Measurements from ENCODE around the gene CEPT1.

CEPT1 gene

DNA sequence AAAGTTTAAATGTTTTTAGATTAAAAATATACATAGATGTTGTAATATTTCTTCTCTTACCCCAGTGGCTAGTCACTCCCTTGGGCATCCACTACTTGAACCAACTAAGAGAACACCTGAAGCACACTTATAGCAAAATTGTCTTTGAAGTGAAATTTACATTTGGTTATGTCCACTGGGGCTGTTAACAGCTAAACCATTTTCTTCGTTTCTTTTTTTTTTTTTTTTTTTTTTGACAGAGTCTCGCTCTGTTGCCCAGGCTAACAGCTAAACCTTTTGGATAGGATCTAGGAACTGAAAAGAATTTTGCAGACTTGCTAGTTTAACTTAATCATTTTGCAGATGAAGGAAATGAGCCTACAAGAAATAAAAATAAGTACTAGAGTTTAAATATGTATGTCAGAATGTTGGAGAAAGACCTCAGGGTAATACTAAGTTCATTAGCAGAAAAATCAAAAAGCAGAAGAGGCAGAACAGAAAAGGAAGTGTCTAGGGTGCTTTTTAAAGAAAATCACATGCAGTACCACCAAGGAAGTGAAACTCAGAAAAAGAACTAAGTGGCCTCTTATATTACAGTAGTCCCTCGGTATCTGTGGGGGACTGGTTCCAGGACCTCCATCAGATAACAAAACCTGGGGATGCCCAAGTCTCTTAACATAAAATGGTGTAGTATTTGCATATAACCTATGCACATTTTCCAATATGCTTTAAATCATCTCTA lies 11.9 kb upstream of the CEPT1 start:
- DNase-seq (ENCODE audit: low read depth, low spot score) = no peak
- no peaks in the 10 kb centered on the region for H3K9me3 ChIP-seq (ENCODE audit: control insufficient read depth, insufficient read depth, low read length)
- WGBS (ENCODE audit: insufficient coverage, insufficient read length) = no CpG with 5 or more reads among the region's 3 CpGs
- no peaks in the 10 kb centered on the region for H3K27me3 ChIP-seq (ENCODE audit: control insufficient read depth, insufficient read depth, low read length)
- no peaks in the 10 kb centered on the region for H3K4me1 ChIP-seq (ENCODE audit: control insufficient read depth, insufficient read depth, low read length)
- no peak overlapping the region for H3K27ac ChIP-seq (ENCODE audit: low read length)
- no peaks in the 10 kb centered on the region for H3K36me3 ChIP-seq (ENCODE audit: control insufficient read depth, insufficient read depth, low read length)
- no peak overlapping the region for H3K4me3 ChIP-seq (ENCODE audit: low read length)

DNA sequence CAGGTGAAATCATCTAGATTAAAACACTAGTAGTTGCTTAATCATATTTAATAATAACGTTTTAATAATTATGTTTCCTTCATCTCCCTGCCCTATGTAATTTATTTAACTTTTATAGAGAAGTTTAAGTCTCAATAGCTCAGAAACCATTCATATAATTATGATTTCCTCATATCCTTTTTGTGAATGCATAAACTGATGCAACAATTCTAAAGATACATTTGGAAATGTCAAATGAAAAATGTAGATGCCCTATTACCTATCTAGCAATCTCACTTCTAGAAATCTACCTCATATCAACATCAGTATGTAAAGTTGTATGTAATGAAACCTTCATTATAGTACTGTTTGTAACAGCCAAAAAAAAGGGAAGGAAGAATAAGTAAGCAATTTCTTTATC lies 10.6 kb upstream of the CEPT1 start:
- Histone ChIP-seq H3K27ac (ENCODE audit: low read length) (no peak overlapping the region), H3K27me3 (ENCODE audit: control insufficient read depth, insufficient read depth, low read length) (no peaks in the 10 kb centered on the region), H3K9me3 (ENCODE audit: control insufficient read depth, insufficient read depth, low read length) (no peaks in the 10 kb centered on the region), H3K4me3 (ENCODE audit: low read length) (no peak overlapping the region), H3K4me1 (ENCODE audit: control insufficient read depth, insufficient read depth, low read length) (no peaks in the 10 kb centered on the region), H3K36me3 (ENCODE audit: control insufficient read depth, insufficient read depth, low read length) (no peaks in the 10 kb centered on the region)
- DNase-seq (ENCODE audit: low read depth, low spot score) = no peak
- WGBS (ENCODE audit: insufficient coverage, insufficient read length) = no CpG with 5 or more reads among the region's 1 CpG

GRCh38 chr1:111131693-111132092 lies 8.3 kb upstream of the CEPT1 start:
- no peaks in the 10 kb centered on the region for H3K4me1 ChIP-seq (ENCODE audit: control insufficient read depth, insufficient read depth, low read length)
- no peaks in the 10 kb centered on the region for H3K27me3 ChIP-seq (ENCODE audit: control insufficient read depth, insufficient read depth, low read length)
- no peak overlapping the region for H3K4me3 ChIP-seq (ENCODE audit: low read length)
- H3K27ac ChIP-seq (ENCODE audit: low read length) = no peak overlapping the region
- DNase-seq (ENCODE audit: low read depth, low spot score) = no peak
- no peaks in the 10 kb centered on the region for H3K9me3 ChIP-seq (ENCODE audit: control insufficient read depth, insufficient read depth, low read length)
- no CpG with 5 or more reads among the region's 4 CpGs for WGBS (ENCODE audit: insufficient coverage, insufficient read length)
- peaks cover 2% of the 10 kb centered on the region; the same call in 1 of the 2 replicates for H3K36me3 ChIP-seq (ENCODE audit: control insufficient read depth, insufficient read depth, low read length)

DNA sequence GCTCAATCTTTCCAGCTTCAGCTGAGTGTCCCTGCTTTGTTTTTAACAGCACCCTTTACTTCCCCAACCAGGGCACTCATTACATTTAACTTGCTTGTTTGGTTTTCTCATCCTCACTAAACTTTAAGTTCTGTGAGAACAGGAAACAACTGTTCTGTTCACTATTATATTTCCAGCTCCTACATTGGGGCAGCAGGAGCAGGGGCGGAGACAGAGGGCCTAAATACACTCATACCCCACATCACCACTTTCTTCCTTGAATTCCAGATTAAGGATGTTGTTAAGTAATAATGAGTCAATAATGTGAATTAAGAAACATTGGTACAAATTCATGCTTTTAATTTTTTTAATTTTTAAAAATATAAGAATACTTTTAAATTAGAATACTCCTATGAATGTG lies 6.2 kb upstream of the CEPT1 start:
- no peak for DNase-seq (ENCODE audit: low read depth, low spot score)
- Histone ChIP-seq H3K4me3 (ENCODE audit: low read length) (no peak overlapping the region), H3K36me3 (ENCODE audit: control insufficient read depth, insufficient read depth, low read length) (peaks cover 2% of the 10 kb centered on the region; the same call in 1 of the 2 replicates), H3K4me1 (ENCODE audit: control insufficient read depth, insufficient read depth, low read length) (peaks cover 1% of the 10 kb centered on the region; the same call in 1 of the 2 replicates), H3K9me3 (ENCODE audit: control insufficient read depth, insufficient read depth, low read length) (no peaks in the 10 kb centered on the region), H3K27me3 (ENCODE audit: control insufficient read depth, insufficient read depth, low read length) (no peaks in the 10 kb centered on the region), H3K27ac (ENCODE audit: low read length) (no peak overlapping the region)
- WGBS (ENCODE audit: insufficient coverage, insufficient read length) = no CpG with 5 or more reads among the region's 1 CpG

DNA sequence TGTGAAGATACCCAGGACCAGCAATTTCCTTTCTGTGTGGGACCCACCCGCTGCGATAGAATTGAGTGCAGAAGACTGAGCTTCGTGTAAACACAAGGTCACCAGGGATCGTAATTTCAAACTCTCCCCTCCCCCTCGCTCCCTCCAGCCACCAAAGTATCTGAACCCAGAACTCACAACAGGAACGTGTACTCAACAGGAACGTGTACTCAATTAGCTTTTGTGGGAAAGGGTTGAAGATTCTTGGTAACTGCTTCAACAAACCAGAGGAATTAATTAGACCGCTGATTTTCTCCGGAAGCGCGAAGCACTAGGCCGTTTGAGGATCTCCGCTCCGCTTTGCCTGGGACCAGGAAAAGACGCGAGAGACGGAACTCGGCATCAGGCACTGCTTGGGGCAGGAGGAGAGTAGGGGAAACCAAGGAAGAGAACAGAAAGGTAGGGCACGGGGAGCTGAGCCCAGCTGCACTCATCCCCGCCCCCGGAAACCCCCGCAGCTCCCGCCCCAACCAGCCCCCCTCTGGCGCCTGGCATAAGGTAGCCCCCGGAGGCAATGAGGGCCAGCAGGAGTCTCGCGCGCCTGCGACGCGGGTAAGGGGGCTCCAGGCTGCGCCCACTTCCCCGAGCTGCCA lies 583 bp upstream of the CEPT1 start:
- H3K27ac ChIP-seq (ENCODE audit: low read length) = peak overlapping the region; percentile 71
- peak; percentile 11 for DNase-seq (ENCODE audit: low read depth, low spot score)
- peak overlapping the region; percentile 90; the same call in 1 of the 2 replicates for H3K4me3 ChIP-seq (ENCODE audit: low read length)
- H3K27me3 ChIP-seq (ENCODE audit: control insufficient read depth, insufficient read depth, low read length) = no peaks in the 10 kb centered on the region
- peaks cover 2% of the 10 kb centered on the region; the same call in 1 of the 2 replicates for H3K36me3 ChIP-seq (ENCODE audit: control insufficient read depth, insufficient read depth, low read length)
- no peaks in the 10 kb centered on the region for H3K9me3 ChIP-seq (ENCODE audit: control insufficient read depth, insufficient read depth, low read length)
- H3K4me1 ChIP-seq (ENCODE audit: control insufficient read depth, insufficient read depth, low read length) = peaks cover 1% of the 10 kb centered on the region; the same call in 1 of the 2 replicates
- WGBS (ENCODE audit: insufficient coverage, insufficient read length) = no CpG with 5 or more reads among the region's 33 CpGs

- peak overlapping the region; percentile 90 for H3K4me3 ChIP-seq (ENCODE audit: low read length)
- whole genome bisulfite sequencing (ENCODE audit: insufficient coverage, insufficient read length) = no CpG with 5 or more reads among the region's 9 CpGs
- DNase-seq (ENCODE audit: low read depth, low spot score) = no peak
These were observed 601 bp downstream of the CEPT1 start for GRCh38 chr1:111140680-111140967.

DNA sequence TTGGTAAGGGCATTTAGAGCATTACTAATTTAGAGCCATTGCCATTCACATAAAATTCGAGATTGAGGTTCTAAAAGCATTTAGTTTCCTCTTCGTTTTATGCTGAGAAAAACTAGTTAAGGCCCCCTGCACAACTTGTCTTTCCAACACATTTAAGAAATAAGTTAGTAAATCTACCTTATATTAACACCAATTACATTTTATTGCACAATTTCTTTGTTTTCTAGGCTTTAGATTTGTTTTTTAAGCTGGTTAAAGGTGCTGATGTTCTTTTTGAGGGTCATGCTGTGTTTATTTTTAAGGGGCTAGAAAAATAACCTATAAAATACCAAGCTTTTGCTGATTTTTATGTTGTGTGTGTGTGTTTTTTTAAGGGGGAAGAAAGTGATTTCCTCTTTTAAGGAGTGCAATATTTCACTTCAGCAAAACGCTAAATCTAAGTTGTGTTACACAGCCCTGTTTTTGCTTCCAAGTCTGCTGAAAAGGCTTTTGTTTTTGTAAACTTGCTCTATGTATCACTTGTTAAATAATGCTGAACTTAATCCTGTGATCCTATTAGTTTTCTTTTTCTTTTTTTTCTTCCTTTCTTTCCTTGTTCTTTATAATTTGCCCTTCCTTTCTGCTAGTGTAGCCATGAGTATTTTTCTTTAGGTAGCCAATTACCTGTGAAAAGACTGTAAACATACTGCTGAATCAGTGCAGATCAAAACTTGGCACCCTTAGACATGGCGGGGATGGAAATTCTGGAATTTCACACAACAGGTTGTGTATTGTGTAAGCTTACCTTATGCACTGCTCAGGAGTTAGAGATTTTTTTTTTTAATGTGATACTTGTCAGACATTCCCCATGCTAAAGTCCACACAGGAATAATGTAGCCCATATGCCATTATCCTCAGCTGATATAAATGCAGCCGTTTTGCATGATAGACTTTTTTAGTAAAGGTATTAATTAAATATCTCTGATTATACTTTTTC lies 1.5 kb downstream of the CEPT1 start:
- peaks cover 1% of the 10 kb centered on the region; the same call in 1 of the 2 replicates for H3K4me1 ChIP-seq (ENCODE audit: control insufficient read depth, insufficient read depth, low read length)
- no CpG with 5 or more reads among the region's 5 CpGs for WGBS (ENCODE audit: insufficient coverage, insufficient read length)
- H3K27ac ChIP-seq (ENCODE audit: low read length) = no peak overlapping the region
- no peaks in the 10 kb centered on the region for H3K27me3 ChIP-seq (ENCODE audit: control insufficient read depth, insufficient read depth, low read length)
- H3K36me3 ChIP-seq (ENCODE audit: control insufficient read depth, insufficient read depth, low read length) = no peaks in the 10 kb centered on the region
- no peak for DNase-seq (ENCODE audit: low read depth, low spot score)
- H3K4me3 ChIP-seq (ENCODE audit: low read length) = no peak overlapping the region; the same call in 1 of the 2 replicates
- H3K9me3 ChIP-seq (ENCODE audit: control insufficient read depth, insufficient read depth, low read length) = no peaks in the 10 kb centered on the region

More at GRCh38 chr1:111140680-111140967, 601 bp downstream of the CEPT1 start:
- Histone ChIP-seq H3K9me3 (ENCODE audit: control insufficient read depth, insufficient read depth, low read length) (no peaks in the 10 kb centered on the region), H3K36me3 (ENCODE audit: control insufficient read depth, insufficient read depth, low read length) (no peaks in the 10 kb centered on the region), H3K27ac (ENCODE audit: low read length) (no peak overlapping the region), H3K4me1 (ENCODE audit: control insufficient read depth, insufficient read depth, low read length) (peaks cover 1% of the 10 kb centered on the region; the same call in 1 of the 2 replicates), H3K27me3 (ENCODE audit: control insufficient read depth, insufficient read depth, low read length) (no peaks in the 10 kb centered on the region)

DNA sequence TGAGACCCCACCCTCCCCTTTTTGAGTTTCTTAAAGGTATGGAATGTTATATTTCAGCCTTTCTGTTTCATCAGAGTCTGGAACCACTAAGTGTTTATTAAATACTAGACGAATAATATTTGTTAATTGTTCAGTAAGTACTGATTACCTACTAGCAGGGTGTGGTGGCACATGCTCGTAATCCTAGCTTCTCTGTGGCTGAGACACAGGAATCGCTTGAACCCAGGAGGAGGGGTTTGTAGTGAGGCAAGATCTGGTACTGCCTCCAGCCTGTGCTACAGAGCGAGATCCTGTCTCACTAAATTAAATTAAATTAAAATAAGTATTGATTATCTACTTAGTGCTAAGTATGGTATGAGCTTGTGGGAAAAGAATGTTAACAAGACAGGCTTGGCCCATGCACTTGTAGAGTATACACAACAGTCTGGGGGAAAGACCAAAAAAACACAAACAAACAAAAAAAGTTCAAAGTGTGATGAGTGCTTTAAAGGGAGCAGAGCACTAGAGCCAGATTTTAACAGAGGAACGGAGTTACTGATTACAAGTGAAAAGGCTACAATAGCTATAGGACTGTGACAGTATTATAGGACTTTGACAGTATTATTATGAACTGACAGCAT lies 2.4 kb downstream of the CEPT1 start:
- Histone ChIP-seq H3K27ac (ENCODE audit: low read length) (no peak overlapping the region), H3K36me3 (ENCODE audit: control insufficient read depth, insufficient read depth, low read length) (no peaks in the 10 kb centered on the region), H3K4me3 (ENCODE audit: low read length) (no peak overlapping the region), H3K9me3 (ENCODE audit: control insufficient read depth, insufficient read depth, low read length) (no peaks in the 10 kb centered on the region), H3K27me3 (ENCODE audit: control insufficient read depth, insufficient read depth, low read length) (no peaks in the 10 kb centered on the region), H3K4me1 (ENCODE audit: control insufficient read depth, insufficient read depth, low read length) (peaks cover 1% of the 10 kb centered on the region; the same call in 1 of the 2 replicates)
- DNase-seq (ENCODE audit: low read depth, low spot score) = no peak
- no CpG with 5 or more reads among the region's 5 CpGs for WGBS (ENCODE audit: insufficient coverage, insufficient read length)

DNA sequence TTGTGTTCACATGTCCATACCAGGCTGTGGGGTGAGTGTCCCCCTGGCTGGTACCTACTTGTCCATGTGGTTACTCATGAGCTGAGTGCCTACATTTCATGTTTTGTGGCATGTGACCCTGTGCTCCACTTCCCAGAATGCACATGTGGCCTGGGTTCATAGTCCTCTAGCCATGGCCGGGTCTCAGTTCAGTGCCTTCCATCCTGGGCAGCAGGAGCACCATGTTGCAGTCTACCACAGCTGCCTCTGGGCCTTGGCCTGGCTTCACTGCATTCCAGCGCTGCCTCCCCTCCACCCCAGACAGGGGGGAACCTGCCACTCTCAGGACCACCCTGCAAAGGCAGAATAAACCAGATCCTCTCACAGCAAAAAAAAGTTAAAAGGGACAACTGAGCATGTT lies 5.5 kb downstream of the CEPT1 start:
- WGBS (ENCODE audit: insufficient coverage, insufficient read length) = no CpG with 5 or more reads among the region's 2 CpGs
- Histone ChIP-seq H3K27ac (ENCODE audit: low read length) (no peak overlapping the region), H3K36me3 (ENCODE audit: control insufficient read depth, insufficient read depth, low read length) (peaks cover 5% of the 10 kb centered on the region; the same call in 1 of the 2 replicates), H3K9me3 (ENCODE audit: control insufficient read depth, insufficient read depth, low read length) (no peaks in the 10 kb centered on the region), H3K4me3 (ENCODE audit: low read length) (no peak overlapping the region), H3K27me3 (ENCODE audit: control insufficient read depth, insufficient read depth, low read length) (no peaks in the 10 kb centered on the region), H3K4me1 (ENCODE audit: control insufficient read depth, insufficient read depth, low read length) (no peaks in the 10 kb centered on the region)
- DNase-seq (ENCODE audit: low read depth, low spot score) = no peak

Data from iPS DF 6.9 (cell line).